PC-3 (cell line): Measurements from ENCODE around the gene IL12RB1. TPM values are rescaled to one million over a fixed set of nuclear protein-coding genes. Genes with fewer than 3 reads are reported as not detected.

Experiments used
- ATAC-seq: fragments of 200-7000 bp; cut with Tn5 transposase; 2 replicates; pipeline ENCODE4 v1.9.1; 2020; ENCODE audit warnings: mild to moderate bottlenecking, moderate library complexity
- BruUV-seq: library from RNA; stranded (reverse); fragments of 400-500 nt; replicated peaks from 2 replicates; lab custom pipeline; 2021; lab: Mats Ljungman, UMichigan
- CTCF ChIA-PET: fragments of 300-600 bp; sonication (Branson Sonifier 250); formaldehyde crosslinking; loops from one replicate; lab custom pipeline; 2022; ENCODE audit warnings: antibody characterized with exemption; lab: Charles Lee
- POLR2A ChIA-PET: fragments of 300-600 bp; sonication (Branson Sonifier 250); formaldehyde crosslinking; loops from one replicate; lab custom pipeline; 2022; ENCODE audit warnings: antibody characterized with exemption; ENCODE audit not compliant: unreplicated experiment; lab: Charles Lee
- DNase-seq: peaks from one replicate; pipeline ENCODE4 v3.0.0-alpha.2; 2015
- H2AFZ ChIP-seq: fragments of 300-600 bp; sonication (generic); 2 replicates; pipeline ENCODE4 v1.6.0; 2016; ENCODE audit warnings: antibody characterized with exemption, low read length
- H3F3A ChIP-seq: fragments of 300-600 bp; sonication (generic); one replicate; pipeline ENCODE4 v1.6.0; 2017; ENCODE audit warnings: antibody characterized with exemption, low read length, control low read depth, mild to moderate bottlenecking; ENCODE audit not compliant: unreplicated experiment
- H3K27ac ChIP-seq: fragments of 300-600 bp; sonication (generic); 2 replicates; pipeline ENCODE4 v1.5.1; 2016; ENCODE audit warnings: mild to moderate bottlenecking, low read length
- H3K27me3 ChIP-seq: fragments of 300-600 bp; sonication (generic); 2 replicates; pipeline ENCODE4 v1.6.1; 2016; ENCODE audit warnings: low read length, mixed read lengths
- H3K36me3 ChIP-seq: fragments of 300-600 bp; sonication (generic); 2 replicates; pipeline ENCODE4 v1.6.1; 2016; ENCODE audit warnings: low read depth, mixed run types, low read length, mixed read lengths
- H3K4me1 ChIP-seq: fragments of 300-600 bp; sonication (generic); 2 replicates; pipeline ENCODE4 v1.5.1; 2016; ENCODE audit warnings: low read length; ENCODE audit not compliant: insufficient read depth
- H3K4me2 ChIP-seq: fragments of 300-600 bp; sonication (generic); 2 replicates; pipeline ENCODE4 v1.6.0; 2016; ENCODE audit warnings: low read length
- H3K4me3 ChIP-seq: fragments of 300-600 bp; sonication (generic); 2 replicates; pipeline ENCODE4 v1.5.1; 2016; ENCODE audit warnings: mild to moderate bottlenecking, low read length, mixed read lengths
- H3K79me2 ChIP-seq: fragments of 300-600 bp; sonication (generic); 2 replicates; pipeline ENCODE4 v1.6.1; 2017; ENCODE audit warnings: low read length, mixed read lengths
- H3K9ac ChIP-seq: fragments of 300-600 bp; sonication (generic); 2 replicates; pipeline ENCODE4 v1.6.0; 2016; ENCODE audit warnings: mild to moderate bottlenecking, low read length
- H3K9me2 ChIP-seq: fragments of 300-600 bp; sonication (generic); replicated peaks from 2 replicates; pipeline ENCODE4 v1.6.1; 2016; ENCODE audit warnings: mixed run types, low read length, mixed read lengths
- H3K9me3 ChIP-seq: fragments of 300-600 bp; sonication (generic); 2 replicates; pipeline ENCODE4 v1.6.1; 2016; ENCODE audit warnings: low read length, mixed read lengths
- H4K20me1 ChIP-seq: fragments of 300-600 bp; sonication (generic); 2 replicates; pipeline ENCODE4 v1.6.1; 2016; ENCODE audit warnings: low read length, mixed read lengths
- CTCF ChIP-seq: fragments of 300-600 bp; sonication (generic); conservative IDR thresholded peaks from 2 replicates; pipeline ENCODE4 v1.5.1; 2017; ENCODE audit warnings: antibody characterized with exemption, low read depth, mild to moderate bottlenecking, low read length
- EZH2 ChIP-seq: fragments of 300-600 bp; sonication (generic); IDR thresholded peaks from one replicate; pipeline ENCODE4 v1.6.1; 2017; ENCODE audit warnings: antibody characterized with exemption, mild to moderate bottlenecking, low read length; ENCODE audit not compliant: unreplicated experiment
- EZH2phosphoT487 ChIP-seq: fragments of 300-600 bp; sonication (generic); IDR thresholded peaks from 2 replicates; pipeline ENCODE4 v1.6.1; 2018; ENCODE audit warnings: mild to moderate bottlenecking, antibody characterized with exemption, low read length, borderline replicate concordance
- intact Hi-C: fragments of 100-400 bp; cut with micrococcal nuclease; formaldehyde crosslinking; loops from 2 replicates; pipeline ENCODE4 v1.9.0; 2023
- total RNA-seq: library from RNA; depleted of rRNA; stranded (reverse); fragments of >200 nt; gene quantifications from 2 replicates; pipeline ENCODE4 v1.2.3, GENCODE V29; 2014

The IL12RB1 gene
- total RNA-seq, 1 experiment from 2014 or later: not detected

DNA sequence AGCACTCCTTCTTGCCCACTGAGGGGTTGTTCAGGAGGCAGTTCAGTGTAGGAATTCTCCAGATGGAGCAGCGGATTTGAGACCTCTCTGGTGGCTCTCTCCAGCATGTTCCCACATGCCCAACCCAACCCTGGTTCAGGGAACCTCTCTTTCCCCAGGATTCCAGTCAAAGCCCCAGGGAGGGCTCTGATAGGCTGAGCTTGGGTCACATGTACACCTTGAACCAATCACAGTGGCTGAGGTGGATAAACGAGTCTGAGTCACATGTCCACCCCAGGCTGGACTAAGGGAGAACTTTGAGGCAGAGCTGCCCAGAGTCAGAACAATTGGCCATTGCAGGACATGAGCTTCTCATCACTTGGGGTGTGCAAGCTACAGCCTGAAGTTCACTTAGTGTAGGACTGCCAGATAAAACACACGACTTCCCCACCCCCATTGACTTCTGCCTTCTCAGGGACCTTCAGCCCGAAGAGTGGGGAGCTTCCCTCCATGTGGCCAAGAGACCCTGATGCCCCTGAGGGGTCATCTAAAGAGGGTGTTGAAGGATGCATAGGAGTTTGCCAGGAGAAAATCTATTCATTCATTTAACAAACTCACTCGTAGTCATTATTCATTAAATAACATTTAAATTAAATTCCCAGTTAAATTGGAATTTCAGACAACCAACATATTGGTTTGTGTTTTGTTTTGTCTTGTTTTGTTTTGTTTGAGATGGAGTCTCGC is 6.9 kb upstream of the IL12RB1 start:
- no peak overlapping the region for H3K9ac ChIP-seq
- no peaks in the 10 kb centered on the region for H3K79me2 ChIP-seq
- peak; percentile 41 for DNase-seq
- no TSS peak for BruUV-seq
- ChIA-PET POLR2A (no interaction called here), CTCF (interaction anchor here (0.5 kb wide), 1 partner anchor 464 kb away, joined by 3 read pairs; the partner anchor contains the start of gene KXD1)
- intact Hi-C loops: no loop called here
- no peak overlapping the region for H3K27ac ChIP-seq
- no peak overlapping the region for H3K4me3 ChIP-seq
- H3K4me2 ChIP-seq: no peak overlapping the region
- H3K4me1 ChIP-seq: peaks cover 8% of the 10 kb centered on the region
- no peaks in the 10 kb centered on the region for H3K9me3 ChIP-seq
- H4K20me1 ChIP-seq: no peaks in the 10 kb centered on the region
- 0 out of 2 replicates have a peak overlapping the region, but pooled peaks have one; percentile 9 for H2AFZ ChIP-seq
- no peaks in the 10 kb centered on the region for H3F3A ChIP-seq
- ATAC-seq: peak; percentile 16; the same call in 1 of the 2 replicates
- H3K9me2 ChIP-seq: no peaks in the 10 kb centered on the region
- H3K27me3 ChIP-seq: no peaks in the 10 kb centered on the region
- TF ChIP-seq EZH2 (no peak), CTCF (no peak), EZH2phosphoT487 (no peak)
- no peaks in the 10 kb centered on the region for H3K36me3 ChIP-seq

- H3K36me3 ChIP-seq: no peaks in the 10 kb centered on the region
- no peak for TF ChIP-seq EZH2
- no peak for TF ChIP-seq EZH2phosphoT487
- no peak for TF ChIP-seq CTCF
- no peaks in the 10 kb centered on the region for H3K27me3 ChIP-seq
- no peaks in the 10 kb centered on the region for H3K9me2 ChIP-seq
- H3K79me2 ChIP-seq: no peaks in the 10 kb centered on the region
- no peak overlapping the region for H3K27ac ChIP-seq
- POLR2A ChIA-PET: no interaction called here
- H3K4me1 ChIP-seq: no peaks in the 10 kb centered on the region
- no peak overlapping the region for H3K4me3 ChIP-seq
- no peaks in the 10 kb centered on the region for H3K9me3 ChIP-seq
- ATAC-seq: no peak
- CTCF ChIA-PET: interaction anchor here (0.6 kb wide), 1 partner anchor 256 kb away, joined by 3 read pairs; no protein-coding TSS in a partner anchor
- no peak overlapping the region for H3K9ac ChIP-seq
- intact Hi-C loops: no loop called here
- no peak overlapping the region for H3K4me2 ChIP-seq
- no peaks in the 10 kb centered on the region for H4K20me1 ChIP-seq
- DNase-seq: no peak
- H3F3A ChIP-seq: no peaks in the 10 kb centered on the region
- H2AFZ ChIP-seq: no peak overlapping the region
- no TSS peak for BruUV-seq
These were observed 4.5 kb upstream of the IL12RB1 start for GRCh38 chr19:18091217-18091608.
